SW 1271 (cell line): ENCODE measurements around the gene CYP27C1.

Experiments
- DNase-seq, 2 experiments: peaks; one replicate each; lab custom pipeline; 2025; lab: John Stamatoyannopoulos, UW

CYP27C1 gene

GRCh38 chr2:127150996-127151395 is 69.1 kb downstream of the CYP27C1 start:
- no peak for DNase-seq

GRCh38 chr2:127149384-127149783 is 70.7 kb downstream of the CYP27C1 start:
- peak in 1 of 2 experiments; percentile 47 for DNase-seq

GRCh38 chr2:127146820-127147502 is 73.1 kb downstream of the CYP27C1 start:
- DNase-seq = no peak

DNA sequence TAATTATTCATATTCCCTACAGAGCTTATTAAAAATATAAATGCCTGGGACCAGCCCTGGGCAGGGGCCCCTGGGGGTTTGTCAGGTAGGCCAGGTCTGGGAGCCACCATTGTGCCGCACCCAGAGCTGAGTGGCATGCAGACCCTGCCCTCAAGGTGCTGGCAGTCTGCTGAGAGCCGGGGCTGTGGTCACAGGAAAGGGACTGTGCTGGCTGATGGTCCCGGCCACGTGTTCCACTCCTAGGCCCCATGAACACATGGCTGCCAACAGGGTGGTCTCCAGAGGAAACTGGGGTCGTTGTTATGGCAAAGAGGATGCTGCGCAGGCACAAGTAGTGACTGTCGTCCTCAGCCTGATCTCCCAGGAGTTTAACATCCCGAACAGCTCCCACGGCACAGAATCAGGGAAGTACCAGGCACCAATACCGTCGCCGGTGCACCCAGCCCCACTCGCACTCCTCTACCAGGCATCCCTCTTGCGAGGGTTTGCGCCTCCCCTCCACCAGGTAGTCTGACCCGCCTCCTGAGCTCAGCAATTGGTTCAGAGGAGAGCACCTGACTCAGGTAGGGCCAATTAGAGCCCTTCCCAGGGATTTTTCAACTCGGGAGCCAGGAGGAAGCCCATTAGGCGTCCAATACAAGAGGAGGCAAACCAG is 73.9 kb downstream of the CYP27C1 start:
- DNase-seq = no peak

DNA sequence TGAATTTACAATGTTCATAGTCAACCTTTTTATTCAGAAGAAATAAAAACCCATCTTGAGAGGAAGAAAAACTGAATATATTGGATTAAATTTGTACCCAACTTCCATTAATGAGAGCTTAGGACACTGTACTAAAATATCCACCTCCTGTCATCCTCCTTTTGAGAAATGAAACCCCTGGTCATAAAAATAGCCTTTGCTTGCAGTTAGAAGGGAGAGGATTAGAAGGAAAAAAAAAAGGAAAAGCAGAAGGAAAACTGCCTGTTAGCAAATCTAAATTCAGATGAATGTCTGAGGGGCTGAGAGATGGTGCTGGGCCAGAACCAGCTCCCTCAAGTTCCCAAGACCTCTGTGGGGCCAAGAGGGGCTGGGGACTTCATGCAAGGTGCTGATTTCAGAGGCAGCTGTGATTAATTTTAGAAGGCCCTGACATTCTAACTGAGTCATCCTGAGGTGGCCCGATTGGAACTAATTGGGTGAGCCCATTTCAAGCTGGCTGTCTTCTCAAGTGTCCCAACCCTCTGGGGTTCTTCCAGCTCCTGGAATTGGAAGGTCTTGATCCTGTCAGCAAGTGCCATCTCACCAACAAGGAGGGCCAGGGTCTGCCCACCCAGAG is 74.7 kb downstream of the CYP27C1 start:
- DNase-seq = no peak

GRCh38 chr2:127143841-127144782 is 76.0 kb downstream of the CYP27C1 start:
- DNase-seq = no peak

DNA sequence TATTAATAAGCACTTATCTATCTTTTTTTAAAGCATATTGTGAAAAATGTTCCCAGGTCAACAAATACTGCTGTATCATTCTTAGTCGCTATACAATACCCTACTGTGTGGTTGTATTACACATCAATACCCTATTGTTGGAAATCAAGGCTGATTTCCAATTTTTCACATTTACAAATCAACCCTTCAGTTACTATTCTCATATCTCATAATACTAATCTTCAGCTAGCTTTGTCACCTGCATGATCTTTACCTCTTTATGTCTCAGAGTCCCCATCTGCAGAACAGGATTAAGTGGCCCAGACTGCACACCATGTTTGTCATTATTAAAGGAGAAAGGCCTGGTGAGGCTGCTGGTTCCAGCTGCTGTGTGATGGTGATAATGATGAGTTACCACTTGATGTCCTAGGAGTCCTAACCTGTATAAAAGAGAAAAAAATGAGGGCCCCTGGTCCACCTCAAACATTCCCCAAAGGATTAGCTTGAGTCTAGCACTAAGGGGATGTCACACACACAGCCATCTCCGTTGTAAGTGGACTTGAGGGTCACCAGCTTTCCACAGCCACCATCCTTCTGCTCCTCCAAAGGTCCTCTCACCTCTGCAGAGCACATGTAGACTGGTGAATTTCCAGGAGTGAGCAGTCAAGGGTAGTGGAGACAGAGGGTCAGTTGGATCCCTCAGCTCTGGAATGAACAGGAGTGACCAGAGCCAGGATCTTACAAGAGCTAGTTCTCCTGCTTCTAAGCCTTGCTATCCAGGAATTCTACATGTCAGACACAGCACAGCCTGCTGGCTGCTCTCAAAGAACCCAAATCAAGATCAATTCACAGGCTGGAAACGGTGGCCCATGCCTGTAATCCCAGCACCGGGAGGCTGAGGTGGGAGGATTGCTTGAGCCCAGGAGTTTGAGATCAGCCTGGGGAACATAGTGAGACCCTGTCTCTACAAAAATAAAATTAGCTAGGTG is 77.2 kb downstream of the CYP27C1 start:
- DNase-seq = no peak

GRCh38 chr2:127140538-127140937 is 79.6 kb downstream of the CYP27C1 start:
- DNase-seq = no peak

DNA sequence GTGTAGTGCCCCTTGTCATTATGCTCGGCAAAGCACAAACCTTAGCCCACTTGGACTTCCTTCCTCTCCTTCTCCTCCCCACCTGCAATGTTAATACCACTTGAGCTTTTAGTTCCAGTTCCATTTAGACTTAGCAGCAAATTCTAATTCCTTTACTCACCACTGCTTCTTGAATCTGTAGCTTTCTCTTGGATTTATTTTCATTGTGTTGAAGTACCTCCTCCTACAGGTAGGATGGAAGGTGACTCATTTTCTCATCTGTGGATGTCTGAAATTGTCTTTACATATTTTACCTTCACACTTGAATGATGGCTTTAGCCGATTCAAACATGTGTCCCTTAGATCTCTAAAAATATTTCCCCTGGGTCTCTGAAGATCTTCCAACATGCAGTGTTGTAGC is 80.3 kb downstream of the CYP27C1 start:
- DNase-seq = no peak

DNA sequence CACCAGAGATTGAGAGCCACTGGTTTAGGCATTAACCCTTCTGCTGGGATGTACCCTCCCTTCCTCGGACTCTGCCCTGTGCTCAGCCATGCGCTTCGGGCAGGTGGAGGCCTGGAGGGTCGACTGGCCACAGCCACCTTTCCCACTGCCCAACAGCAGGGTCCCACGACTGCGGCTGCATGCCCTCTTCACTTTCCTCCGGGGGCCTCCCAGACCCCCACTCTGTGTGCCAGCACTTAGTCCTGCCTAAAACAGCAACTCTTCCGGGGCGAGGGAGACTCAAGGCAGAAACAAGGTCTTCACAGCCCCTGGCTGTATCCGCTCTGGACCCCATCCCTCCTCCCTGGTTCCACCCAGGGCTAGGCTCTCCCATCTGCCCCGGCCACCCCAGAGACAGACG is 81.8 kb downstream of the CYP27C1 start:
- DNase-seq = no peak

- no peak for DNase-seq
Measured at GRCh38 chr2:127137741-127138140, 82.4 kb downstream of the CYP27C1 start.

DNA sequence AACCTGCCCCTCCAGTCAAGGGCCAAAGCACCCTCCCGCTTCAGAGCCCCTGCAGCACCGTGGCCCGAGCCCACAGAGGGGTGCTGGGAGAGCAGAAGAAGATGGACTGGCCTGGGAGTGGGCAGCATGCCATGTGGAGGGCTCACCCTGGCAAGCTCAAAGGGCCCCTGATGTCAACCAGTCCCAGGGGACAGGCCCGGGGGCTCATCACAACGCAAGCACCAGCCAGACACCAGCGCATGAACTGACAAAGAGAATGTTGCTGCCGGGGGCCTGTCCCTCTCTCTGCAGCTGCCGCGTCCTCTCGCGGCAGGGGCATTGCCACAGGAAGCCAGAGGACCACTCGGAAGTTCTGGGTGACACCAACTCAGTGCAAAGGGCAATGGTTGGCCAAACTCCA is 82.9 kb downstream of the CYP27C1 start:
- no peak for DNase-seq

DNA sequence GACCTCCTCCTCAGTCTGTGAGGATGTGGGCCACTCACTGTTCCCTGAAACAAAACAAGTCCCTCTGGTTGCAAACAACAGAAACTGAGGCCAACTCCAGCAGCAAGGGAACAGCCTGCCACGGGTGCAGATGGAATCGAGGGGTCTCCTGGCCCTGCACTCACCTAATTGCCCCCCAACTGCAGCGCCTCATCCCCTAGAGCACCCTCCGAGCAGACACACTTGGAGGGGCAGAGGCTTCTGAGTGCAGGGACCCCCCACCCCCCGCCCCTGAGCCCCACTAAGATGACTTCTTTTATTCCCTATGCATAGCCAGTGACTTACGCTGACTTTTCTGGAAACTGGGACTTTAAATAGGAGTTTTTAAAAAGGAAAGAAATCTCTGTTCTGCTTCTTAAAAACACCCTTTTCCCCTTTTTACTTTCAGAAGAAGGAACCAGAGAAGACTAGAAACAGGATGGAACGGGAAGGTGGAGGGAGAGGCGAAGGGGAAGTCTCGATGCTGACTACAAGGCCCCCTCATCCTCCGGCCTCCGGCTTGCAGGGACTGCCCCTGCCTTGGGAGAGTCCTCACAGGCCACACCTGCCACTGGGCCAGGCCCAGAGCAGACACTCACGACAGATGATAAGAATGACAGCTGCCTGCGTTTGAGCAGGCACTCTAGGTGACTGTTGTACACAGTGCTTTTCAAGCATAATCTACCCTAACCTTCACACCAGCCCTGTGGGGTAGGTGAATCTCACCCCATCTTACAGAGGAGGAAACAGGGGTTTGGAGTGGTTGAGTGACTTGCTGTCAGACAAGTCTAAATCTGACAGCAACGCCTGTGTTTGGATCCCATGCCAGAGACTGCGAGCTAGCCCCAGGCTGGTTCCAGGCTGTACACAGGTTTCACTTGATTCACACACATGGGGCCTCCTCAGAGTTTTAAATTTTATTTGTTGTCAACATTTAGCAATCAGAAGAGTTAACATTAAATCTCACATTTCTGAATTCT is 85.0 kb downstream of the CYP27C1 start:
- DNase-seq = no peak

- no peak for DNase-seq
Measured at GRCh38 chr2:127134235-127134634, 85.9 kb downstream of the CYP27C1 start.
